Heart left ventricle (tissue), 16 donors: ENCODE results near the gene SLC44A5. TPM values are rescaled to one million over a fixed set of nuclear protein-coding genes. Genes with fewer than 3 reads are reported as not detected.
"Not testable (repeated sequence)": the region's sequence is repeated elsewhere in the genome, so short reads cannot be mapped to it uniquely, and the experiment has no call there.

Experiments
- ATAC-seq, 4 donors: fragments of 200-7000 bp; cut with Tn5 transposase; one replicate each; pipeline ENCODE4 v1.9.1; 2020 to 2022; ENCODE audit warnings: moderate library complexity in 4 of 4, mild to moderate bottlenecking in 3 of 4, moderate number of reproducible peaks in 1 of 4
- DNase-seq, 5 donors: peaks; one replicate each; pipeline ENCODE4 v3.0.0-alpha.2; 2020
- H3K27ac ChIP-seq, 12 donors: fragments of 200-600 bp; sonication (generic) in 4 of 12; one replicate each; pipeline versions ENCODE4 v1.5.0 to v1.8.0; 2016 to 2022; ENCODE audit warnings: mild to moderate bottlenecking in 2 of 12
- H3K27me3 ChIP-seq, 9 donors: fragments of 200-600 bp; sonication (generic) in 2 of 9; one replicate each; pipeline versions ENCODE4 v1.5.1 to v1.8.0; 2016 to 2022; ENCODE audit warnings: mild to moderate bottlenecking in 3 of 9
- H3K36me3 ChIP-seq, 9 donors: fragments of 200-600 bp; sonication (generic) in 2 of 9; one replicate each; pipeline versions ENCODE4 v1.5.0 to v1.8.0; 2018 to 2022; ENCODE audit warnings: mild to moderate bottlenecking in 2 of 9
- H3K4me1 ChIP-seq, 12 donors: fragments of 200-600 bp; sonication (generic) in 4 of 12; one replicate each; pipeline versions ENCODE4 v1.5.0 to v1.8.0; 2016 to 2022; ENCODE audit warnings: mild to moderate bottlenecking in 3 of 12
- H3K4me3 ChIP-seq, 12 donors: fragments of 200-600 bp; sonication (generic) in 4 of 12; one replicate each; pipeline versions ENCODE4 v1.5.0 to v1.8.0; 2017 to 2022; ENCODE audit warnings: mild to moderate bottlenecking in 9 of 12, moderate library complexity in 4 of 12
- H3K9me3 ChIP-seq, 12 donors: fragments of 200-600 bp; sonication (generic) in 4 of 12; one replicate each; pipeline versions ENCODE4 v1.5.0 to v1.8.0; 2016 to 2022; ENCODE audit warnings: mild to moderate bottlenecking in 1 of 12
- CTCF ChIP-seq, 12 donors: fragments of 200-600 bp; sonication (generic) in 4 of 12; IDR thresholded peaks; one replicate each; pipeline versions ENCODE4 v1.5.0 to v1.8.0; 2018 to 2022; ENCODE audit warnings: antibody characterized with exemption in 12 of 12, mild to moderate bottlenecking in 5 of 12
- POLR2A ChIP-seq, 2 donors: fragments of 450-650 bp; IDR thresholded peaks; one replicate each; pipeline ENCODE4 v1.6.1; 2017; ENCODE audit warnings: antibody characterized with exemption in 2 of 2, mild to moderate bottlenecking in 2 of 2, moderate library complexity in 2 of 2
- WGBS, 4 donors: extraction: QIAGEN DNeasy Blood & Tissue Kit in 2 of 4; methylation state at CpG; one replicate each; pipeline versions ENCODE4 v1.1.5 to v1.1.7; 2013 to 2018; 5-methylcytosine and 5-hydroxymethylcytosine counted together
- intact Hi-C, 10 donors: fragments of 100-400 bp; cut with DNase I; formaldehyde crosslinking; loops; one replicate each; pipeline versions ENCODE4 v1.11.1 to v1.14.2; 2022
- polyA plus RNA-seq, 2 donors: library from polyadenylated mRNA; stranded (reverse); fragments of 200-250 nt; gene quantifications; one replicate each; pipeline ENCODE4 v1.2.3, GENCODE V29; 2013
- total RNA-seq, 9 donors: library from RNA; depleted of rRNA in 2 of 9; stranded (reverse); fragments of >200 nt in 2 of 9; fragmentation: NEBNext Ultra II Directional in 3 of 9; extraction: Animal tissue kit (Norgen Biotek cat#: 25700) in 3 of 9; gene quantifications; one replicate each; pipeline versions ENCODE4 v1.1.0 to v1.2.4, GENCODE V29; 2016 to 2023
- donor health status: ischemic (EF 13 %, LVEDD 7.1; RV severe dilation, severe dysfunction).
- donor health status: healthy with polysubstance abuse.
- donor health status: DM: no; HTN: yes; CAD: no.
- donor health status: DM: no; HTN: no; CAD: no.
- donor health status: ischemic (EF 25% LVEDD 6.9; RV normal size, moderate dysfunction).
- donor health status: ischemic (EF 25% LVEDD 5.7; RV mildly dilated, moderate dysfunction).
- donor health status: healthy.
- donor health status: DM: yes; HTN: yes; CAD: no.
- donor health status: ischemic (EF 35%, LVEDD 5.7; RV mildly dilated, moderate dysfunction).
- donor health status: nonischemic (EF 11% LVEDD 7.7; RV severe dilation, severe dysfunction).
- donor health status: DM: yes; HTN: yes; CAD: no.
- donor health status: PGD.
- donor health status: ischemic (EF 29% LVEDD 5.4; RV normal size, mild dysfunction).
- donor health status: nonischemic (EF 23%, LVEDD 6.1; RV moderate dilation, normal function).

Gene SLC44A5
- total and polyA plus RNA-seq, 11 donors = 0.07 to 7.5 (median 1.8) TPM; not detected in 1

- Histone ChIP-seq H3K27me3 (peaks cover 0 to 14% (median 0%) of the 10 kb centered on the region in 9 donors), H3K9me3 (no peaks in the 10 kb centered on the region), H3K4me3 (no peak overlapping the region), H3K4me1 (no peaks in the 10 kb centered on the region), H3K27ac (no peak overlapping the region), H3K36me3 (no peaks in the 10 kb centered on the region)
- ATAC-seq (no peak), DNase-seq (no peak)
- 35 to 50% (median 42%) methylated on average over 1 of the region's 1 CpG for WGBS, 4 donors
- no peak for TF ChIP-seq POLR2A (IDR thresholded peaks at IDR 0.05)
- TF ChIP-seq CTCF (IDR thresholded peaks at IDR 0.05) = no peak
- intact Hi-C loops = no loop called here
These were observed 412.8 kb downstream of the SLC44A5 start for GRCh38 chr1:75198163-75198562.

- Histone ChIP-seq H3K27me3 (peaks cover 0 to 16% (median 0%) of the 10 kb centered on the region in 9 donors), H3K4me3 (no peak overlapping the region), H3K27ac (no peak overlapping the region), H3K4me1 (no peaks in the 10 kb centered on the region), H3K9me3 (no peaks in the 10 kb centered on the region), H3K36me3 (no peaks in the 10 kb centered on the region)
- no peak for TF ChIP-seq CTCF (IDR thresholded peaks at IDR 0.05)
- no peak for TF ChIP-seq POLR2A (IDR thresholded peaks at IDR 0.05)
- DNase-seq (no peak), ATAC-seq (no peak)
- intact Hi-C loops = no loop called here
- WGBS, 4 donors = 46 to 67% (median 52%) methylated on average over 1 of the region's 1 CpG
These were observed 422.0 kb downstream of the SLC44A5 start for GRCh38 chr1:75188892-75189291.

- DNase-seq, H3K27ac ChIP-seq, H3K27me3 ChIP-seq, H3K36me3 ChIP-seq, H3K4me3 ChIP-seq, ATAC-seq, H3K4me1 ChIP-seq, intact Hi-C loops: not testable (repeated sequence)
- peaks cover 0 to 12% (median 0%) of the 10 kb centered on the region in 12 donors for H3K9me3 ChIP-seq
- 80 to 85% (median 83%) methylated on average over 13 of the region's 13 CpGs for WGBS, 4 donors
These were observed 429.5 kb downstream of the SLC44A5 start for GRCh38 chr1:75181214-75181955.

GRCh38 chr1:75174031-75174760 lies 436.7 kb downstream of the SLC44A5 start:
- H3K4me1 ChIP-seq = no peaks in the 10 kb centered on the region
- H3K27ac ChIP-seq = no peak overlapping the region
- no peak overlapping the region for H3K4me3 ChIP-seq
- ATAC-seq = no peak
- intact Hi-C loops = no loop called here
- no peak for TF ChIP-seq CTCF (IDR thresholded peaks at IDR 0.05)
- TF ChIP-seq POLR2A (IDR thresholded peaks at IDR 0.05) = no peak
- no peak for DNase-seq
- H3K9me3 ChIP-seq = peaks cover 0 to 18% (median 0%) of the 10 kb centered on the region in 12 donors
- 78 to 80% (median 79%) methylated on average over 2 of the region's 2 CpGs for WGBS, 4 donors
- H3K27me3 ChIP-seq = no peaks in the 10 kb centered on the region
- no peaks in the 10 kb centered on the region for H3K36me3 ChIP-seq
